Dermis blood vessel endothelial cell (primary cell): ENCODE data around the gene EDEM3. TPM values are rescaled to one million over a fixed set of nuclear protein-coding genes. Genes with fewer than 3 reads are reported as not detected.
A peak's percentile ranks its signal among the peaks of the same experiment; 100 is the strongest.
"Not testable (repeated sequence)": the region's sequence is repeated elsewhere in the genome, so short reads cannot be mapped to it uniquely, and the experiment has no call there.

ENCODE experiments used
- DNase-seq: peaks from one replicate; pipeline ENCODE4 v3.0.0; 2010
- total RNA-seq: library from RNA; depleted of rRNA; stranded (reverse); fragments of >200 nt; gene quantifications from 2 replicates; pipeline ENCODE4 v1.2.3, GENCODE V29; 2014

The EDEM3 gene
- 88.3 and 99.5 TPM in 2 replicates for total RNA-seq

GRCh38 chr1:184754476-184755225, at the start of gene EDEM3:
EDEM3 (minus strand) TSS chr1:184754858; CDS start chr1:184754646, 212 bp downstream.
- DNase-seq: peak; percentile 99

- no peak for DNase-seq
Observed at GRCh38 chr1:184804220-184804619, 49.6 kb upstream of the EDEM3 start.

GRCh38 chr1:184803180-184803492, 48.5 kb upstream of the EDEM3 start:
- DNase-seq: no peak

- no peak for DNase-seq
Observed at GRCh38 chr1:184802354-184803179, 47.9 kb upstream of the EDEM3 start.

- peak; percentile 86 for DNase-seq
Observed at GRCh38 chr1:184801503-184801902, 46.8 kb upstream of the EDEM3 start.

- no peak for DNase-seq
Observed at GRCh38 chr1:184800876-184801275, 46.2 kb upstream of the EDEM3 start.

GRCh38 chr1:184793967-184794366, 39.3 kb upstream of the EDEM3 start:
- no peak for DNase-seq

- peak; percentile 93 for DNase-seq
Observed at GRCh38 chr1:184792450-184792969, 37.9 kb upstream of the EDEM3 start.

- DNase-seq: no peak
Observed at GRCh38 chr1:184791550-184791900, 36.9 kb upstream of the EDEM3 start.

- DNase-seq: no peak
Observed at GRCh38 chr1:184790642-184791549, 36.2 kb upstream of the EDEM3 start.

- no peak for DNase-seq
Observed at GRCh38 chr1:184789884-184790283, 35.2 kb upstream of the EDEM3 start.

GRCh38 chr1:184788970-184789369, 34.3 kb upstream of the EDEM3 start:
- DNase-seq: no peak

- DNase-seq: no peak
Observed at GRCh38 chr1:184785529-184785928, 30.9 kb upstream of the EDEM3 start.

- DNase-seq: not testable (repeated sequence)
Observed at GRCh38 chr1:184783723-184784122, 29.1 kb upstream of the EDEM3 start.

GRCh38 chr1:184781941-184782340, 27.3 kb upstream of the EDEM3 start:
- DNase-seq: no peak

GRCh38 chr1:184775885-184776284, 21.2 kb upstream of the EDEM3 start:
- no peak for DNase-seq

GRCh38 chr1:184775329-184775728, 20.7 kb upstream of the EDEM3 start:
- DNase-seq: no peak

GRCh38 chr1:184773762-184774320, 19.2 kb upstream of the EDEM3 start:
- DNase-seq: no peak

- no peak for DNase-seq
Observed at GRCh38 chr1:184771190-184771691, 16.6 kb upstream of the EDEM3 start.

GRCh38 chr1:184770181-184770979, 15.7 kb upstream of the EDEM3 start:
- DNase-seq: no peak

- no peak for DNase-seq
Observed at GRCh38 chr1:184769241-184769640, 14.6 kb upstream of the EDEM3 start.
